ENCODE measurements around the gene OXCT2.
"Not testable (repeated sequence)": the region's sequence is repeated elsewhere in the genome, so short reads cannot be mapped to it uniquely, and the experiment has no call there.

Gene OXCT2

GRCh38 chr1:39789571-39790110, 18.5 kb upstream of the OXCT2 start:
- Histone ChIP-seq H3K9ac (ENCODE audit: low read depth, low read length) (no peak overlapping the region), H3K4me3 (ENCODE audit: low read depth in 1 of 2, low read length in 2 of 2) (no peak overlapping the region), H4K20me1 (ENCODE audit: insufficient read depth, low read length) (no peaks in the 10 kb centered on the region), H2AFZ (ENCODE audit: low read depth, low read length) (no peak overlapping the region), H3K4me2 (ENCODE audit: insufficient read depth, low read length) (no peak overlapping the region), H3K9me3 (ENCODE audit: insufficient read depth, low read length, severe bottlenecking) (no peaks in the 10 kb centered on the region), H3K27me3 (ENCODE audit: insufficient read depth, low read length, poor library complexity) (no peaks in the 10 kb centered on the region), H3K4me1 (ENCODE audit: insufficient read depth, low read length) (no peaks in the 10 kb centered on the region), H3K79me2 (ENCODE audit: insufficient read depth, low read length) (no peaks in the 10 kb centered on the region), H3K36me3 (ENCODE audit: insufficient read depth, low read length) (no peaks in the 10 kb centered on the region), H3K27ac (ENCODE audit: low read length) (no peak overlapping the region)
- DNase-seq (no peak), ATAC-seq (ENCODE audit: insufficient read depth, low read depth) (no peak)
- no peak for TF ChIP-seq CTCF (IDR thresholded peaks at IDR 0.05; ENCODE audit: borderline replicate concordance, extremely low read depth, low read length, poor library complexity, severe bottlenecking)
- no peak for TF ChIP-seq EZH2 (IDR thresholded peaks at IDR 0.05; ENCODE audit: borderline replicate concordance, low read depth, low read length, severe bottlenecking)

- Histone ChIP-seq H3K4me3 (ENCODE audit: low read depth in 1 of 2, low read length in 2 of 2) (no peak within 1 kb of the TSS), H3K27ac (ENCODE audit: low read length) (no peak within 1 kb of the TSS), H3K4me2 (ENCODE audit: insufficient read depth, low read length) (no peak within 1 kb of the TSS), H3K36me3 (ENCODE audit: insufficient read depth, low read length) (no peaks in the 10 kb centered on the region), H3K79me2 (ENCODE audit: insufficient read depth, low read length) (no peaks in the 10 kb centered on the region), H3K9ac (ENCODE audit: low read depth, low read length) (no peak within 1 kb of the TSS), H3K27me3 (ENCODE audit: insufficient read depth, low read length, poor library complexity) (no peaks in the 10 kb centered on the region), H3K4me1 (ENCODE audit: insufficient read depth, low read length) (no peaks in the 10 kb centered on the region), H4K20me1 (ENCODE audit: insufficient read depth, low read length) (no peaks in the 10 kb centered on the region), H2AFZ (ENCODE audit: low read depth, low read length) (no peak within 1 kb of the TSS), H3K9me3 (ENCODE audit: insufficient read depth, low read length, severe bottlenecking) (no peaks in the 10 kb centered on the region)
- ATAC-seq (ENCODE audit: insufficient read depth, low read depth) (no peak), DNase-seq (no peak)
- TF ChIP-seq EZH2 (IDR thresholded peaks at IDR 0.05; ENCODE audit: borderline replicate concordance, low read depth, low read length, severe bottlenecking), result no peak
- no peak for TF ChIP-seq CTCF (IDR thresholded peaks at IDR 0.05; ENCODE audit: borderline replicate concordance, extremely low read depth, low read length, poor library complexity, severe bottlenecking)
These were observed 17.8 kb upstream of the OXCT2 start, which contains the start of gene BMP8B for GRCh38 chr1:39788758-39789570. Gene BMP8B (minus strand): TSS chr1:39788865. CDS start chr1:39788485, 380 bp downstream.

- TF ChIP-seq EZH2 (IDR thresholded peaks at IDR 0.05; ENCODE audit: borderline replicate concordance, low read depth, low read length, severe bottlenecking), result no peak
- no peak for TF ChIP-seq CTCF (IDR thresholded peaks at IDR 0.05; ENCODE audit: borderline replicate concordance, extremely low read depth, low read length, poor library complexity, severe bottlenecking)
- ATAC-seq (ENCODE audit: insufficient read depth, low read depth), result no peak
- Histone ChIP-seq H3K4me1 (ENCODE audit: insufficient read depth, low read length) (no peaks in the 10 kb centered on the region), H3K36me3 (ENCODE audit: insufficient read depth, low read length) (no peaks in the 10 kb centered on the region), H3K4me3 (ENCODE audit: low read depth in 1 of 2, low read length in 2 of 2) (no peak overlapping the region), H3K79me2 (ENCODE audit: insufficient read depth, low read length) (no peaks in the 10 kb centered on the region), H3K27ac (ENCODE audit: low read length) (no peak overlapping the region), H3K9ac (ENCODE audit: low read depth, low read length) (no peak overlapping the region), H3K4me2 (ENCODE audit: insufficient read depth, low read length) (no peak overlapping the region), H4K20me1 (ENCODE audit: insufficient read depth, low read length) (no peaks in the 10 kb centered on the region), H3K27me3 (ENCODE audit: insufficient read depth, low read length, poor library complexity) (no peaks in the 10 kb centered on the region), H2AFZ (ENCODE audit: low read depth, low read length) (no peak overlapping the region), H3K9me3 (ENCODE audit: insufficient read depth, low read length, severe bottlenecking) (no peaks in the 10 kb centered on the region)
- DNase-seq, result no peak
These were observed 17.2 kb upstream of the OXCT2 start for GRCh38 chr1:39788426-39788757.

- not testable (repeated sequence) for H4K20me1 ChIP-seq (ENCODE audit: insufficient read depth, low read length); H3K4me1 ChIP-seq (ENCODE audit: insufficient read depth, low read length); H2AFZ ChIP-seq (ENCODE audit: low read depth, low read length); H3K9ac ChIP-seq (ENCODE audit: low read depth, low read length); H3K4me3 ChIP-seq (ENCODE audit: low read depth in 1 of 2, low read length in 2 of 2); H3K27me3 ChIP-seq (ENCODE audit: insufficient read depth, low read length, poor library complexity); H3K4me2 ChIP-seq (ENCODE audit: insufficient read depth, low read length); DNase-seq; ATAC-seq (ENCODE audit: insufficient read depth, low read depth); H3K79me2 ChIP-seq (ENCODE audit: insufficient read depth, low read length); H3K9me3 ChIP-seq (ENCODE audit: insufficient read depth, low read length, severe bottlenecking); H3K27ac ChIP-seq (ENCODE audit: low read length); H3K36me3 ChIP-seq (ENCODE audit: insufficient read depth, low read length)
These were observed 16.8 kb upstream of the OXCT2 start for GRCh38 chr1:39787964-39788363.
